ENCODE measurements around the gene MIAT.
"Not testable (repeated sequence)": the region's sequence is repeated elsewhere in the genome, so short reads cannot be mapped to it uniquely, and the experiment has no call there.

Gene MIAT

GRCh38 chr22:26656891-26657851, at the start of gene MIAT:
MIAT (plus strand) TSS chr22:26657588.
- no peak for DNase-seq

GRCh38 chr22:26608129-26608528, 49.3 kb upstream of the MIAT start:
- DNase-seq, result no peak

- no peak for DNase-seq
Measured at GRCh38 chr22:26609287-26609686, 48.1 kb upstream of the MIAT start.

GRCh38 chr22:26610072-26610958, 47.1 kb upstream of the MIAT start:
- no peak for DNase-seq

GRCh38 chr22:26610996-26611395, 46.4 kb upstream of the MIAT start:
- DNase-seq, result no peak

GRCh38 chr22:26612652-26613051, 44.7 kb upstream of the MIAT start:
- no peak for DNase-seq

- not testable (repeated sequence) for DNase-seq
Measured at GRCh38 chr22:26613753-26614152, 43.6 kb upstream of the MIAT start.

- DNase-seq, result no peak
Measured at GRCh38 chr22:26614322-26614721, 43.1 kb upstream of the MIAT start.

GRCh38 chr22:26615149-26615548, 42.2 kb upstream of the MIAT start:
- no peak for DNase-seq

- no peak for DNase-seq
Measured at GRCh38 chr22:26615830-26616435, 41.5 kb upstream of the MIAT start.

- DNase-seq, result no peak
Measured at GRCh38 chr22:26616650-26617049, 40.7 kb upstream of the MIAT start.

- no peak for DNase-seq
Measured at GRCh38 chr22:26617271-26618199, 39.9 kb upstream of the MIAT start, which contains the start of gene CRYBB1. CRYBB1 (minus strand) TSS chr22:26618027; CDS start chr22:26616319, 1,708 bp downstream.

- DNase-seq, result no peak
Measured at GRCh38 chr22:26618455-26618854, 38.9 kb upstream of the MIAT start.

- no peak for DNase-seq
Measured at GRCh38 chr22:26619510-26619909, 37.9 kb upstream of the MIAT start.

GRCh38 chr22:26620197-26620596, 37.2 kb upstream of the MIAT start:
- DNase-seq, result no peak

- DNase-seq, result no peak
Measured at GRCh38 chr22:26621663-26622062, 35.7 kb upstream of the MIAT start, which contains the start of gene CRYBA4. CRYBA4 (plus strand) TSS chr22:26621963; CDS start chr22:26622597, 634 bp downstream.

GRCh38 chr22:26623984-26624383, 33.4 kb upstream of the MIAT start:
- no peak for DNase-seq

GRCh38 chr22:26624803-26625202, 32.6 kb upstream of the MIAT start:
- no peak for DNase-seq

GRCh38 chr22:26629988-26630761, 27.2 kb upstream of the MIAT start:
- no peak for DNase-seq

- DNase-seq, result no peak
Measured at GRCh38 chr22:26631282-26631681, 26.1 kb upstream of the MIAT start.

All from DMS79 treated with DMSO at 0.1 percent for 48 hours (cell line).